CD4-positive, alpha-beta T cell treated with Interleukin-21 for 1 hour (primary cell): ENCODE data around the gene DHCR24.

Experiments used
- DNase-seq: peaks from one replicate; pipeline ENCODE4 v3.0.0-alpha.2; 2020

DHCR24 gene

DNA sequence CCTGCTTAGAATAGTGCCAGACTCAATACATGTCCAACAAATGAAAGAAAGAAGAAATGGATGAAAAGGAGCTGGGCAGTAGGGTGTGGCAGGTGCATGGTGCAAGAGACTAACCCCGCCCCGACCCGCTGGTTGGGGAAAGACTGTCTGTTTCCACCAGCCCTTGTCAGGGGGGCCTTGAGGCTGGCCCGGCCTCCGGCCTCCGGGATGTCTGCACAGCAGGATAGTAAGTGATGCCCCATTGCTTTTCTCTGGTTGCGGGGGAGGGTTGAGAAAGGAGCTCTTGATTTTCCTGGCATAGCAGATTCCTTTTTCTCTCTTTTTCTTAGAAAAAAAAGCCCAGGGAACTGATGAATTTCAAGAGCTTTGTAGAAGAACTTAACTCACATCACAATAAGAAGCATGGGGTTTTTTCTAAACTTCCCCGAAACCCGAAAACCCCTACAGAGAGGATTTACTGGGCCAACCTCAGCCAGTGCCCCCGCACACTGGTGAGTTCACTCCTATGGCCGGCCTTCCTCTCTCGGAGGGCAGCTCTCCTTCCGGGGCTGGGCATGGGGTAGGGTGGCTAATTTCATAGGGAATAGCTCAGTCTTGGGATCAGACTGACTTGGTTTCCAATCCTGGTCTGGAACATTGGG lies 73.4 kb downstream of the DHCR24 start:
- no peak for DNase-seq

DNA sequence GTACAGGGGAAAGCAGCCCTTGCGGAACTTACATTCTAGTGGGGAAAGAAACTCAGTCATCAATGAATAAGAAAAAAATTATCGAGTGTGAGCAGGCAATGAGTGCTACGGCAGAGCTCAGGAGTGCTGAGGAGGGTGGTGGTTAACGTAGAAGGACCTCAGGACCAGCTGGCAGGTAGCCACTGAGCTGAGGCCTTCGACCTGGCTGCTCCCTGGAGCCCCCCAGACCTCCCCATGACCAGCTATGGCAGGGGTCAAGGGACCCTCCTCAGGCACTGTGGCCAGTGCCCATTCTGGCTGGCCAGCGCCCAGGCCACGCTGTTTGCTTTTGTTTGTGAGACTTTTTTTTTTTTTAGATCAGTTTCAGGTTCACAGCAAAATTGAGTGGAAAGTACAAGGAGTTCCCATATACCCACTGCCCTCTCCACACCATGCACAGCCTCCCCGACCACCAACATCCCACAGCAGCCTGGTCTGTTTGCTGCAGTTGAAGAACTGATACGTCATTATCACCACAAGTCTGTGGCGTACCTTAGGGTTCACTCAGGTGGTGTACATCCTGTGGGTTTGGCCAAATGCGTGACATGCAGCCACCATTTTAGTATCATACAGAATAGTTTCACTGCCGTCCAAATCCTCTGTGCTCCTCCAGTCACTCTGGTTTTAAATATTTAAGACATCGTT lies 74.1 kb downstream of the DHCR24 start:
- no peak for DNase-seq

DNA sequence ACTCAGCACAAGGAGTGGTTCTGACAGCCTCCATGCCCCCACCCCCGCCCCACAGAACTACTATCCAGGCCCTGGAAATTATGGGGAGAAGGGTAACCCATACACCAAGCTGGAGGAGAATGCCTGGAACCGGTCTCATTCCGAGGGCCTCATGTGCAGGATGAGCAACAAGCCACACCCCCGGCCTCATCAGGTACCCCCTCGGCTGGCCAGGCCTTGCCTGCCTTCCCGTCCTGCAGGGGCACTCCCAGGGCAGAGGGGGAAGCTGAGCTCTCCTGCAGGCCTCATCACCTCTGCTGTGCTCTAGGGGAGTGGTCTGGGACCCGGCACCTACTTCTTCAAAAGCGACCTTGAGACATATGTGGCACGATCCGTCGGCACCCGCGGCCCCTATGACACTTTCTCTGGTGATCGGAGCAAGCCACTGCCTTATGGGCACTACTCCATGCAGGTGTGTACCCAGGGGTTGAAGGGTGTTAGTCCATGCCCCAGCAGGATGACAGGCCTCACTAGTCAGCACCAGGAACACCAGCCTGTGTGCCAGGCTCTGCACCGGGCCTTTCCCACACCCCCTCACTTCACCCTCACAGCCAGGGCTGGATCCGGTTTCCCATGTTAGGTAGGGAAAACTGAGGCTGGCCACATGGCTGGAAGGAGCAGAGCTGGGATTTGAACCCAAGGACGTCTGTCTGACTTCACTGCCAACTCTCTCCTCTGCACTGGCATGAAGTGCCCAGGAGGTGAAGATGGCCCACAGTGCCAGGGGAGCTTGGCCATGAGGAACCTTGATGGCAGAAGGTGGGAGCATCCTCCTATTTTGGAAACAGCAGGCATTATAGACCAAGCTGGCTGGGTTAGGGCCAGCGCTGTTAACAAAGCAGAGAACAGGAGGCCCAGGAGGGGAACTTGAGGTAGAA lies 75.0 kb downstream of the DHCR24 start:
- no peak for DNase-seq

DNA sequence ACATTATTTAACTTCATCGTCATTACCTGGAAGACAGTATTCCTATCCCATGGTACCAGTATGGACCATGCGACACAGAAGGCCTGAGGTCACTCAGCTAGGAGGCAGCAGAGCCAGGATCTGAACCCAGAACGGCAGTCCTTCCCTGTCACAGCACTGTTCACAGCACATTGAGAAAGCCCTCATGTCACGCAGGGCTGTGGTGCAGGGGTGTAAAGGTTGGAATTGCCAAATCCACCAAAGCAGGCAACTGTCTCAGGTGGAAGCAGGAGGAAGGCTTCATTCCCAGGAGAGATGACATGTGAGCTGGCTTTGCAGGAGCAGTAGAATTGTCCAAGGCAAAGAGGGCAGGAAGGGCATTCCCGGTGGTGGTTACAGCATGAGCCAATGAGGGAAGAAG lies 75.9 kb downstream of the DHCR24 start:
- DNase-seq = no peak

DNA sequence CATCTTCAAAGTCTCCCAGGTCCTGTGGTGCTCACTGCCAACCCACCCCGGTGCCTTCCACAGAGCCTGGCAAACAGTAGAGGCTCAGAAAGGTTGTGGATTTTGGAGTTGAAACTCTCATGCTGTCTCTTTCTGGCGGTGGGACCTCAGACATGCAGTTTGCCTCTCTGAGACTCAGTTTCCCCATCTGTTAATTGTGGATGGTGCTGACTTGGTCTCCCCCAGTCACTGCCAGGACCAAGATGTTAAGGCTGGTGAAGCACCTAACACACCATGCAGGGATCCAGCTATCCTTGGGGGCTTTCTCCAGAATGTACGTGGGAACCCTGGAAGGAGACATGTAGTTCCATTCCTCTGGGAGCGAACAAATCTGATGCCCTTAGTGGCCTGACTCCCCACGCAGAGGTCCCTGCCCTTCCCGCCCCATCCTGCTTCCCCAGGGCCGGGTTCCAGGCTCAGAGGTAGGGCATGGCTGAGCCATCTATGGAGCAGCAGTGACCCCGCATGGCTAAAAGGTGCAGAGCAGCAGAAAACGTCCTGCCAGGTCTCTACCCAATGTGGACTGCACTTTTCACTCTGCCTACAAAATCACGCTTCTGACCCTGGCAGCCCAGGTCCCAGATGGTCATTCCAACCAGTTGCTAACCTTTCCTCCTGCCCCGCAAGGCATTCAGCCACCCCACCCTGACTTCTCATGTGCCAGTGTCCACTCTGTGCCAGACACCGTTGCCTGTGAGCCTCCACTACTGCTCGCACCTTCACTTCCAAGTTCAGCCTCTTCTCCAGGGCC lies 76.6 kb downstream of the DHCR24 start:
- peak; percentile 67 for DNase-seq

DNA sequence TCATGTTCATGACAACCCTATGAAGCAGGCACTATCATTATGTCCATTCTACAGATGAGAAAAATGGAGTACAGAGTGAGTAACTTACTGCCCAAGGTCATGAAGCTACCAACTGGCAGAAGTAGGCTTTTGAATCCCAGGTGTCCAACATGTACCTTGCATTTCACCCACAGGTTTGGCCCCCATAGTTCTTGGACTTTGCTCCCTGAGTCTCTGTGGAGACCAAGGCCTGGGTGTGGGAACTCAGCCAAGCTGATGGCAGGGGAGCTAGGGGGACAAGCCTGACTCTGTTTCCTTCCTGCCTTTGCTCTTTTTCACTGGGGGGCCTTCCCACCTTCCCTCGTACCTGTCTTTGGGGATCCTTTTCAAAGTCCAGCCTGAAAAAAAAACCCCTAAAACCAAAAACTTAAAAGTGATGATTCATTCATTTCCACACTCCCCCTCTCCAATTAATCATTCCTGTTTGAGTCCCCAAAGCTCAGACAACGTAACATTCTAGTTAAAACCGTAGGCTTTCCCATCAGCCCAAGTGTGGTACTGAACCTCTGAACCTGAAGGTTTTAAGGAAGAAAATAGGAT lies 77.4 kb downstream of the DHCR24 start:
- DNase-seq = no peak

DNA sequence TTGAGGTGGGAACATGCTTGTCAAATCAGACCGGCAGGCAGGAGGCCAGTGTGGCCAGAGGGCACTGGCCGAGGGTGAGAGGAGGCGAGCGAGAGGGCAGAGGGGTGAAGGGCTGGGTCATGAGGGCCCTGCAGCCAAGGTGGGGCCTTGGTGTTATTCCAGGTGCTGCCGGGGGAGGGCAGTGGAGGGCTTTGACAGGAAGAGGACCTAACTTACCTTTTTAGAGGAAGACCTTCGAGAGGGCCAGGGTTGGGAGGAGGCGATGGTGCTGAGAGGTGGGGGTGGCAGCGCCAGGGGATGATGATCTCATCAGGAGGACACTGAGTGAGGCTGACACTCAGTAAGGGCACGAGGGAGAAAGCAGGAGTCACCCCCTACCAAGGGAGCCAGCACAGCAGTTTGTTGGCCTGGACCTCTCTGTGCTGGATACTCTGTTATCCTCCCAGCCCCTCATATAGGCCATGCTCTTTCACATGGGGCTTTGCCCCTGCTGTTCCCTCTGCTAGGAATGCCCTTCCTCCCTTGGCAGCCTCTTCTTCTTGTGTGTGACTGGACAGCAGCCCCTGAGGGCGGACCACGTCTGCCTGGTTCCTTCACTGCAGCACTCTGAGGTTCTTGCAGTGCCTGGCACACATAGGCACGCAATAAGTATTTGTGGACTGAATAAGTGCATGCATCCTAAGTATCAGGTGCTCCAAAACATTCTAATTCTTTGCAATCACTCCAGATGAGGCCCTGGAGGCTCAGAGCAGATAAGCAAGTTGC lies 78.4 kb downstream of the DHCR24 start:
- DNase-seq = no peak

DNA sequence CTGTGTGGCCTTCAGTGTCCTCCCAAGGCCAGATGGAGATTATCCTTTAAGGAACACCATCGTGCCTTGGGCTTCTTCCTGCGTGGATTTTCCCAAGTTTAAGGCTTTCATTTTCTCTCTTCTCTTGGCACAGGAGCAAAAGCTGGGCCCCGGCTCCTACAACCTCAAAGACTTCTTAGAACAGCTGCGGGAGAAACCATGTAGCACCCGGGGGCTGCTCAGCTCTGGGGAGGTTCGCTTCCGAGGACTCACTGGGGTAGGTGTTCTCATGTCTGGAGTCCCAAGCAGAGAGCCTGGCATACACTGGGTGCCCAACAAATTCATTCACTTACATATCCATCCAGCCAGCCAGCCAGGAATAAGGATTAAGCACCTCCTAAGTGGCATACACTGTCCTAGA lies 79.2 kb downstream of the DHCR24 start:
- DNase-seq = no peak

DNA sequence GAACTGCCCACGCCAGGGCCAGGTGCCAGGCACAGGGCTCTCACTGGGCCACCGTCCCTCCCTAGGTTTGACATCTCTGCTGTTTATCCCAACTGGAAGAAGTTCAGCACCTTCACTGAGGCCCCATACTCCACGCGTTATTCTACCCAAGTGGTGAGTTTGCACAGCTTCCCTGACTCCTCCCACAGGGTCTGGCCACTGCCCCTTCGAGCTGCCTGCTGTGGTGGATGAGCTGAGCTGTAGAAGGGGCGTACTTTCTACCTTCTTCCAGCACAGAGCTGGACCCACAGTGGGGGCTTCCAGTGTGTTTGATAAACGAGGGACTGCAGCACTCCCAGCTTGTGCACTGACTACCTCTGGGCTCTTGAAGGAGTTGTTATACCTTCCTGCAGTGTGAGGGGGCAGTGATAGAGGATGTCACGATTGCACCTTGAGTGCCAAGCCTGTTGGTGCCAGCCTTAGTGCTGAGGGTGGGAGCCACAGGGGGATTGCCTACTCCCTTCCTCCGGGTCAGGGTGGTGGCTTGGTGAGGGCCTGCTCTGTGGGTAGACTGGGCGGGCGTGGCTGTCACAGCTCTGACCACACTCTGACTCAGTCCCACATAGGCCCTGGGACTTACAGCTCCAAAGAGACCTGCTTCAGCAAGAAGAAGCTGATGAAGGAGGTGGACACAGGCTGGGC lies 79.9 kb downstream of the DHCR24 start:
- DNase-seq = peak; percentile 59

DNA sequence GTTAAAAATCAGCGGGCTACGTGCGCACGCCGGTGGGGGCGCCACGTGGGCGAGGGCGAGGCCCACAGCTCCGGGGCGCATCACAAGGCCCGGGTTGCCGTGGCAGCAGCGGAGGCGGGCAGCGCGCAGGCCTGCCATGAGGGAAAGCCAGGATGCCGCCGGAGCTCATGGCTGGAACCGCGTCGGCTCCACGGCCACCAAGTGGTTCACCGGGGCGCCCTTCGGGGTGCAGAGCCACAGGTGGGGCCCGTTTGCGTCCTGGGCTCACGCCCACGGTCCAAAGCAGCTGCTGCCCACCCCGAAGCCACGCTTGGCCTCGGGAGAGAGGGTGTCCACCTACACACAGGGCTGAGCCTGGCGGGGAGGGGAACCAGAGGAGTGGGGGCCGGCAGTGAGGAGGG lies 81.0 kb downstream of the DHCR24 start:
- DNase-seq = no peak

DNA sequence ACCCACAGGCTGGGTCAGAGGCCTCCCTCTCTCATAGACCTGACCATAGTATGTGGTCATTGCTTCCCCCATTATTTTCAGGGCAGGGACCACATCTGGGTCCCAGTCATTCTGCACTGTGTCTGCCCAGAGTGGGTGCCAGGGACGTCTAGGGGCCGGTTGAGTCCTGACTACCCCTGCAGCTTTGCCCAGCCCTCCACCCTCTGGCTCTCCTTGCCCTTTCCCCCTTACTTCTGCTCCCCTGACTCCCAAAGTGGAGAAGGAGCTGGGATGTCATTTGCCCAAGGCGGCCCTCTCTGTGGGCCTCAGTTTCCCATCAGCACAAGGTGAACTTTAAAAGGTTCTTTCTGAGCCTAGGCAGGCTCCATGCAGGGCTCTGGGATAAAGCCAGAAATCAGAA lies 81.5 kb downstream of the DHCR24 start:
- no peak for DNase-seq

DNA sequence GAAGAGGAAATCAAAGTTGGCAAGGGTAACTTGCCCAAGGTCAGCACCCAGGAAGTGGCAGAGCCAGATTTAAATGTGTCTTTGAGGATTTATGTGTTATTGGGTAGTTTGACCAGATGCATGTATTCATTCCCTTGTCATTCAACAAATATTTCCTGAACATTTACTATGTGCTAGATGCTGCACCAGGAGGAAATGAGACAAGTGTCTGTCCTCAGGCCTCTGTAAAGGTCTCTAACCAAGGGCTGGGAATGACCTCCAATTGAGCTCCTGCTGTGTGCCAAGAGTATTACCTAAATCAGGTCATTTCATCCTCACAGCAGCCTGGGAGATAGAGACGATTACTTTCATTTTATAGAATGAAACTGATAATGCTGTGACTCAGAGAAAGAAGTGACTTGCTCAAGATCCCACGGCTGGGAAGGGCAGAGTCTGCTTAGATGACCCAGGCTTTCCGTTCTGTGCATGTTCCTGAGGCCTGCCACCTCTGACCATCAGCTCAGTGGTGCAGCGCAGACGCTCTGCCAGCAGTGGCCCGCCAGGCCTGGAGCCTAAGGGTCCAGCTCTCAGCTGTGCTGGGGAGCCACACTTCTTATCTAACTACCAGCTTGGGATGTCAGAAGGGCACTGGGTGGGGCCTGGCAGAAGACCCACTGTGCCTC lies 82.4 kb downstream of the DHCR24 start:
- DNase-seq = no peak

DNA sequence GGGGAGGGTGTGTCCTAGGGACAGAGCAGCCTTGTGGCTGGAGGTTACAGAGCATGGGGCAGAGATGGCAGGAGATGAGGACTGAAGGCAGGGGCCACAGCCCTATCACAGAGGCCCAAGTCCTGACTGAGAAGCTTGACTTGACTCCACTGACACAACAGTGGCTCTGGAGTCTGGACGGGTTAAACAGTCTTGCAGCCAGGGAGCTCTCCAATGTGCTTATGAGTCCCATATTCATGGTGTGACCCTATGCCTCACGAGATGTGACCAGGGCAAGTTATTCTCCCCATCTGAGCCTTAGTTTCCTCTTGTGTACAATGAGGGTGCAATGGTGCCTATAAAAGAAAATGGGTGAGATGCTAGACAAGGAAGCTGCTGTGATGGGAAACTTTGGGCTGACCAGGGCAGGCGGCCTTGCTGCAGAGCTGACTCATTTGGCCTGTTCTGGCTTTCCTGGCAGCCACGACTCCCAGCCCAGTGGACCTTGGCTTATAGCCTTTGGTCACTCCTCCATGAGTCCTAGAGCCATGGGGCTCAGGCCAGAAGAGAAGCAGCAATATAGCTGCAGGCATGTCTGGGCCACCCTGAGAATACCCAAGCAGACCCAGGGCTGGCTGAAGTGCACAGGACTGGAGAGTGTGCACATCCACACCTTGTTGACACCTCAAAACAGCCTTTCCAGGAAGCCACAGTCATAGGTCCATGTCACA lies 83.1 kb downstream of the DHCR24 start:
- no peak for DNase-seq

DNA sequence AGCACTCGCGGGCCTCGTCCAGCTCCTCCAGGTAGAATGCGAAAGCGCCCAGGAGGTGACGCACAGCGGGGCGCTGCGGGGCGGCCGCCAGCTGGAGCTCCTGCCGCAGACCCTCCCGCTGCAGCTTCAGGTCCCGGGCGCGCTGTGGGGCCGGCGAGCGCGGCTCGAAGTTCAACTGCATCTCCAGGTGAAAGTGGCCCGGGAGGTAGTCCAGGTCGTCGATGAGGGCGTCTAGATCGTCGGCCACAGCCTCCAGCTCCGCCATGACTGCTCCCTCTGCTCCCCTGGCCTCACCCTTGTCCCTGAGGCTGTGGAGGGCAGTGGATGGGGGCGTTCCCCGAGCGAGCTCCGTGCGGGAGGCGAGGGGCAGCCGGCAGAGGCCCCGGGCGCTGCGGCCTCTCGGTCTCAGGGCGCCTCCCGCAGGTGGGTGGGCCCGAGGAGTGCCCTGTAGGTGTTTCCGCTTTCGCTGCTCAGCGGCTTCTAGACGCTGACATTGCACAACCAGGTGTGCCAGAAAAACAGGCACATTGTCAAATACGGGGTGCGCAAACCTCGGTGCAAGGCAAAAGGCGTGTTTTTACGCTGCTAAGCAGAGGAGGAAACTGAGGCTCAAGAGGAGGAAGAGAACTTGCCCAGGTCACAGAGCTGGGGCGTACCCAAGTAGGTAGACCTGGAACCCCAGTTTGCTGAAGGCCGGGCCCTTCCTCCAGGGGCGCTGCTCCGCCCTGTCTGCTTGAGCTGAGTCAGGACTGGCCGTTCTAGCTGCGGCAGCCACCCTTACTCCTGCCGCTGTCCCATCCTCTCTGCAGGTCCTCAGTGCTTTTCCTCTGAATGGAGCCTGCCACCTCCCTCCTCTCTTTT lies 85.9 kb downstream of the DHCR24 start, which contains the start of gene TTC22:
Gene TTC22, minus strand, starts transcription at position 425 of the 861 bp plus-strand sequence. Its CDS starts 160 bp downstream, at position 265.
- peak; percentile 71 for DNase-seq

DNA sequence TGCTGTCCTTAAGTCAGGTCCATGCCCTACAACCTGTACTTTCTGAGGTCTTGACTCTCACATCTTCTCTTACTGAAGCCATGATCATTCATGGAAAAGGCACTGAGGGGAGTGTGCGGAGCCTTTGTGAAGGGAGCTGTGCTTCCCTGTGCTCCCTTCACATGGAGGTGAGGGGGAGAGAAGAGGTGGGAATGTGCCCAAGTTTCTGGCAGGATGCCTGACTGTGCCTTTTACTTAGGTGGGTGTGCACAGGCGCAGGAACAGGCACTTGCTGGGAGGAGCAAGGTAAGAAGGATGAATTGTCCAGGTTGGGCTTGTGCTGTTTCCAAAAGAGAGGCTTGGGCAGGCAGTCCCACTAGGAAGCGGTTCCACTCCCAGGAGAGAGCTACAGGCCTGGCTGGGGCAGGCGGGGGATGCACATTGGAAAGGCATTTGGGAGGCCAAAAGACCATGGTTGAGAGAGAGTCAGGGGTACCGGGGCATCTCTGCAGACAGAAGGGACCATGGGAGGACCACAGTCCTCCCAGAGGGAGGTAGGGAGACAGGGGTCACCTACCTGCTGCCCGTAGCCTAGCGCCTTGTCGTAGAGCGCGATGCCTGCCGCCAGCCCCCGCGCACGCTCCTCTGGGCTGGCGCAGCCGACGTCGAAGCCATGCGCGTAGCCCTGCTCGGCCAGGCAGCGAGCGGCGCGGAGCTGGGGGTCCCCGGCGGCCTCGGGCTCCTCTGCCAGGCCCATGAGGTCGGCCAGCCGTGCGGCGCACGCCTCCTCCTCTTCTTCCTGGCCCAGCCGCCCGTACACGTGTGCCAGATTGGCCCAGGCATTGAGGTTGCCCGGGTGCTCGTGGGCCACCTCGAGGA lies 86.7 kb downstream of the DHCR24 start:
- DNase-seq = no peak
